ENCODE measurements around the gene LDLR. TPM values are rescaled to one million over a fixed set of nuclear protein-coding genes. Genes with fewer than 3 reads are reported as not detected.

LDLR gene
- total RNA-seq: 1 to 10 TPM; 1.2 to 6.0 (median 3.9) TPM

- H3K4me1 ChIP-seq: peaks cover 5 to 14% of the 10 kb centered on the region in 2 donors
- no peaks in the 10 kb centered on the region for H3K9me3 ChIP-seq
- in situ Hi-C loops (cut with MboI; ENCODE audit: low sequenced_read_pairs in 4 of 4): no loop called here
- TF ChIP-seq CTCF (IDR thresholded peaks at IDR 0.05 in 4 of 5, conservative IDR thresholded peaks at IDR 0.05 in 1 of 5) (no peak), POLR2A (IDR thresholded peaks at IDR 0.05) (peak; percentile 51 to 63)
- H3K27ac ChIP-seq: peak within 1 kb of the TSS; percentile 67 to 83 (median 77)
- peaks cover 23 to 41% (median 34%) of the 10 kb centered on the region in 3 donors for H3K27me3 ChIP-seq
- peak; percentile 43 to 54 for DNase-seq
- H3K4me3 ChIP-seq: peak within 1 kb of the TSS; percentile 26 to 59 (median 50)
- intact Hi-C loops (cut with DNase I; ENCODE audit: low total_unique reads): loop anchor here (5.0 kb wide), 1 partner anchor 52 kb away; no protein-coding TSS in a partner anchor
- ATAC-seq: peak; percentile 40 to 46
- H3K36me3 ChIP-seq: no peaks in the 10 kb centered on the region
Observed at GRCh38 chr19:11089254-11090013, at the start of gene LDLR. Gene LDLR (plus strand): TSS chr19:11089463. CDS start chr19:11089549, 86 bp downstream.

GRCh38 chr19:11041194-11041593, 48.1 kb upstream of the LDLR start:
- Histone ChIP-seq H3K4me3 (no peak overlapping the region), H3K4me1 (peaks cover 0 to 3% of the 10 kb centered on the region in 2 donors), H3K27ac (no peak overlapping the region), H3K9me3 (no peaks in the 10 kb centered on the region), H3K27me3 (no peaks in the 10 kb centered on the region), H3K36me3 (peaks cover 0 to 51% of the 10 kb centered on the region in 2 donors)
- no peak for ATAC-seq
- in situ Hi-C loops (cut with MboI; ENCODE audit: low sequenced_read_pairs in 4 of 4) (loop anchor here in 1 of 4 donors (25.0 kb wide), 1 partner anchor 171 kb away; no protein-coding TSS in a partner anchor), intact Hi-C loops (cut with DNase I; ENCODE audit: low total_unique reads) (no loop called here)
- TF ChIP-seq POLR2A (IDR thresholded peaks at IDR 0.05) (no peak), CTCF (IDR thresholded peaks at IDR 0.05 in 4 of 5, conservative IDR thresholded peaks at IDR 0.05 in 1 of 5) (no peak)
- DNase-seq: no peak

- Histone ChIP-seq H3K4me1 (no peaks in the 10 kb centered on the region), H3K36me3 (peaks cover 0 to 46% of the 10 kb centered on the region in 2 donors), H3K27ac (no peak overlapping the region), H3K27me3 (no peaks in the 10 kb centered on the region), H3K9me3 (no peaks in the 10 kb centered on the region), H3K4me3 (no peak overlapping the region)
- in situ Hi-C loops (cut with MboI; ENCODE audit: low sequenced_read_pairs in 4 of 4) (loop anchor here in 1 of 4 donors (25.0 kb wide), 1 partner anchor 170 kb away; no protein-coding TSS in a partner anchor), intact Hi-C loops (cut with DNase I; ENCODE audit: low total_unique reads) (no loop called here)
- no peak for ATAC-seq
- TF ChIP-seq CTCF (IDR thresholded peaks at IDR 0.05 in 4 of 5, conservative IDR thresholded peaks at IDR 0.05 in 1 of 5): no peak
- no peak for TF ChIP-seq POLR2A (IDR thresholded peaks at IDR 0.05)
- no peak for DNase-seq
Observed at GRCh38 chr19:11041966-11042627, 47.2 kb upstream of the LDLR start.

- H3K27ac ChIP-seq: no peak overlapping the region
- TF ChIP-seq POLR2A (IDR thresholded peaks at IDR 0.05) (no peak), CTCF (IDR thresholded peaks at IDR 0.05 in 4 of 5, conservative IDR thresholded peaks at IDR 0.05 in 1 of 5) (no peak)
- intact Hi-C loops (cut with DNase I; ENCODE audit: low total_unique reads) (no loop called here), in situ Hi-C loops (cut with MboI; ENCODE audit: low sequenced_read_pairs in 4 of 4) (loop anchor here in 1 of 4 donors (25.0 kb wide), 1 partner anchor 168 kb away; no protein-coding TSS in a partner anchor)
- peaks cover 0 to 34% of the 10 kb centered on the region in 2 donors for H3K36me3 ChIP-seq
- H3K27me3 ChIP-seq: no peaks in the 10 kb centered on the region
- H3K4me3 ChIP-seq: no peak overlapping the region
- no peak for ATAC-seq
- H3K9me3 ChIP-seq: no peaks in the 10 kb centered on the region
- H3K4me1 ChIP-seq: no peaks in the 10 kb centered on the region
- no peak for DNase-seq
Observed at GRCh38 chr19:11044431-11044830, 44.8 kb upstream of the LDLR start.

All from gastrocnemius medialis (tissue), 4 donors.